ENCODE measurements around the gene SBNO1. TPM values are rescaled to one million over a fixed set of nuclear protein-coding genes. Genes with fewer than 3 reads are reported as not detected.
"Not testable (repeated sequence)": the region's sequence is repeated elsewhere in the genome, so short reads cannot be mapped to it uniquely, and the experiment has no call there.

The SBNO1 gene
- total RNA-seq (10 to 100 TPM; 29.3 to 37.5 (median 31.2) TPM), polyA plus RNA-seq (10 to 100 TPM in 2 of 3 donors, 1 to 10 TPM in 1; 6.8 to 49.6 (median 15.0) TPM)
- long read RNA-seq, donor 1, partial matches to known transcripts, result 28 of 37 reads
- long read RNA-seq, donor 1, other reads (novel, unspliced or antisense), result 9 of 37 reads
- long read RNA-seq, donor 2, full-length matches to known transcripts, result 1 of 72 reads
- long read RNA-seq, donor 2, partial matches to known transcripts, result 52 of 72 reads
- long read RNA-seq, donor 2, other reads (novel, unspliced or antisense), result 19 of 72 reads

- Histone ChIP-seq H3K9me3 (no peaks in the 10 kb centered on the region), H3K4me1 (peaks cover 18% of the 10 kb centered on the region), H3K27ac (peak within 1 kb of the TSS; percentile 85), H3K36me3 (ENCODE audit: insufficient read depth in 1 of 2, low read depth in 1 of 2) (peaks cover 0 to 2% of the 10 kb centered on the region in 2 donors), H3K4me3 (peak within 1 kb of the TSS; percentile 95), H3K27me3 (ENCODE audit: insufficient read depth in 3 of 3, low read length in 2 of 3) (no peaks in the 10 kb centered on the region)
- TF ChIP-seq CTCF (IDR thresholded peaks at IDR 0.05), result no peak
- WGBS, 3 donors, result 0 to 2% (median 0%) methylated on average over 11 to 44 of the region's 47 CpGs
- intact Hi-C loops (cut with DNase I), result no loop called here
- ATAC-seq, result peak; percentile 87 to 91 (median 90)
- peak; percentile 91 to 96 for DNase-seq
Observed at GRCh38 chr12:123364532-123365024, at the start of gene SBNO1. Gene SBNO1, minus strand, starts transcription at chr12:123364847. Its CDS starts 14,406 bp downstream, at chr12:123350441.

GRCh38 chr12:123410041-123410412 is 45.4 kb upstream of the SBNO1 start:
- Histone ChIP-seq H3K9me3 (no peaks in the 10 kb centered on the region), H3K27ac (no peak overlapping the region), H3K36me3 (ENCODE audit: insufficient read depth in 1 of 2, low read depth in 1 of 2) (peaks cover 0 to 59% of the 10 kb centered on the region in 2 donors), H3K27me3 (ENCODE audit: insufficient read depth in 3 of 3, low read length in 2 of 3) (no peaks in the 10 kb centered on the region), H3K4me1 (no peaks in the 10 kb centered on the region), H3K4me3 (no peak overlapping the region)
- intact Hi-C loops (cut with DNase I), result no loop called here
- TF ChIP-seq CTCF (IDR thresholded peaks at IDR 0.05), result no peak
- WGBS, 3 donors, result 81 to 83% (median 81%) methylated on average over 5 of the region's 5 CpGs
- ATAC-seq (peak in 2 of 4 donors; percentile 20 to 29), DNase-seq (no peak)

- DNase-seq; H3K9me3 ChIP-seq; intact Hi-C loops (cut with DNase I); H3K4me1 ChIP-seq; ATAC-seq; H3K27ac ChIP-seq; H3K4me3 ChIP-seq; H3K27me3 ChIP-seq (ENCODE audit: insufficient read depth in 3 of 3, low read length in 2 of 3): not testable (repeated sequence)
- WGBS, 3 donors, result 80 to 84% (median 84%) methylated on average over 11 of the region's 11 CpGs
- H3K36me3 ChIP-seq (ENCODE audit: insufficient read depth in 1 of 2, low read depth in 1 of 2), result peaks cover 3 to 64% of the 10 kb centered on the region in 2 donors
Observed at GRCh38 chr12:123409284-123410040, 44.8 kb upstream of the SBNO1 start.

- intact Hi-C loops (cut with DNase I), result not testable (repeated sequence)
- peaks cover 3 to 73% of the 10 kb centered on the region in 2 donors for H3K36me3 ChIP-seq (ENCODE audit: insufficient read depth in 1 of 2, low read depth in 1 of 2)
- 94 to 100% (median 95%) methylated on average over 6 to 7 of the region's 7 CpGs for whole genome bisulfite sequencing, 3 donors
Observed at GRCh38 chr12:123408619-123409018, 44.0 kb upstream of the SBNO1 start.

GRCh38 chr12:123407934-123408333 is 43.3 kb upstream of the SBNO1 start:
- 68 to 70% (median 68%) methylated on average over 12 to 14 of the region's 15 CpGs for WGBS, 3 donors
- intact Hi-C loops (cut with DNase I); H3K9me3 ChIP-seq; H3K27me3 ChIP-seq (ENCODE audit: insufficient read depth in 3 of 3, low read length in 2 of 3); H3K4me3 ChIP-seq; H3K27ac ChIP-seq; H3K4me1 ChIP-seq; ATAC-seq; DNase-seq: not testable (repeated sequence)
- H3K36me3 ChIP-seq (ENCODE audit: insufficient read depth in 1 of 2, low read depth in 1 of 2), result peaks cover 3 to 78% of the 10 kb centered on the region in 2 donors

More at GRCh38 chr12:123408619-123409018, 44.0 kb upstream of the SBNO1 start:
- not testable (repeated sequence) for H3K4me3 ChIP-seq; H3K4me1 ChIP-seq; H3K27ac ChIP-seq; DNase-seq; ATAC-seq; H3K27me3 ChIP-seq (ENCODE audit: insufficient read depth in 3 of 3, low read length in 2 of 3); H3K9me3 ChIP-seq

GRCh38 chr12:123407269-123407668 is 42.6 kb upstream of the SBNO1 start:
- H3K27me3 ChIP-seq (ENCODE audit: insufficient read depth in 3 of 3, low read length in 2 of 3); DNase-seq; H3K27ac ChIP-seq; H3K9me3 ChIP-seq; H3K4me1 ChIP-seq; intact Hi-C loops (cut with DNase I); ATAC-seq; H3K4me3 ChIP-seq: not testable (repeated sequence)
- 93 to 95% (median 93%) methylated on average over 9 to 15 of the region's 15 CpGs for WGBS, 3 donors
- H3K36me3 ChIP-seq (ENCODE audit: insufficient read depth in 1 of 2, low read depth in 1 of 2), result peaks cover 3 to 78% of the 10 kb centered on the region in 2 donors

Measured in psoas muscle (tissue), 8 donors.